Stimulated activated CD4-positive, alpha-beta T cell treated with anti-CD3 and anti-CD28 coated beads, Interleukin-2, amount 100 ng/mL, for 4 hours (primary cell): ENCODE data around the gene CACNA2D4.
"Not testable (repeated sequence)": the region's sequence is repeated elsewhere in the genome, so short reads cannot be mapped to it uniquely, and the experiment has no call there.

Experiments
- DNase-seq: peaks from one replicate; pipeline ENCODE4 v3.0.0-alpha.2; 2020; ENCODE audit warnings: low read depth

The CACNA2D4 gene

DNA sequence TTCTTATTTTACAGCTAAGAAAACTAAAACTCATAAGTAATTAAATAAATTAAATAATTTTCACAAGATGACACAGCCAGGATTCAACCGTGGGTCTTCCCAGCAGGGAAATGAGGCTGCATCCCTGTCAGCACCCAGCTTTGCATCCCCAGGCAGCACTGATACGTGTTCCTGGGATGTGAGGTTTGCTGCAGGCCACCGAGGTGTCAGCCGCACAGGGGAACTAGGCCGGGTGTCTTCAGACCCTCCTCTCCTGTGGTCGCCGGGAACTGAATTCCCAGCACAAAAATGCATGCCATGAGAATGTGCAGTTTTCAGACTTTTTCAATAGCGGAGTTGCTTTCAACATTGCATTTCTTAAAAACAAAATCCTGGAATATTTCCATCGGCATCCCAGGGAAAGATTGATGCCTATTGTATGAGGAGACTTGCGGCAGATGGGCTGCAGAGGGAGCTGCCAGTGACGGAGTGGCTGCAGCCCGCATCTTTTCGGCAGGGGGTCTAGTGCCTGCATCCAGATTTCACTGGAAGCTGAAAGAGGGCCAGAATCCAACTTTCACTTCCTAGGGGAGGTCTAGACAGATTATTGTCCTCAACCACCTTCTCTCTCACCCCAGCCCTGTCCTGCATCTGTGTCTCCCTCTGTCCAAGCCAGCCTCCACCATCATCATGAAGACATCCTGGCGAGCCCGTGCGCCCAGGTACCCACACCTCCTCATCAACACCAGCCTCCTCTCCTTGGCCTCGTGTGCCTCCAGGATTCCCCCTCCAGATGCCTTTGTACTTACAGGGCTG is 85.5 kb downstream of the CACNA2D4 start:
- no peak for DNase-seq

DNA sequence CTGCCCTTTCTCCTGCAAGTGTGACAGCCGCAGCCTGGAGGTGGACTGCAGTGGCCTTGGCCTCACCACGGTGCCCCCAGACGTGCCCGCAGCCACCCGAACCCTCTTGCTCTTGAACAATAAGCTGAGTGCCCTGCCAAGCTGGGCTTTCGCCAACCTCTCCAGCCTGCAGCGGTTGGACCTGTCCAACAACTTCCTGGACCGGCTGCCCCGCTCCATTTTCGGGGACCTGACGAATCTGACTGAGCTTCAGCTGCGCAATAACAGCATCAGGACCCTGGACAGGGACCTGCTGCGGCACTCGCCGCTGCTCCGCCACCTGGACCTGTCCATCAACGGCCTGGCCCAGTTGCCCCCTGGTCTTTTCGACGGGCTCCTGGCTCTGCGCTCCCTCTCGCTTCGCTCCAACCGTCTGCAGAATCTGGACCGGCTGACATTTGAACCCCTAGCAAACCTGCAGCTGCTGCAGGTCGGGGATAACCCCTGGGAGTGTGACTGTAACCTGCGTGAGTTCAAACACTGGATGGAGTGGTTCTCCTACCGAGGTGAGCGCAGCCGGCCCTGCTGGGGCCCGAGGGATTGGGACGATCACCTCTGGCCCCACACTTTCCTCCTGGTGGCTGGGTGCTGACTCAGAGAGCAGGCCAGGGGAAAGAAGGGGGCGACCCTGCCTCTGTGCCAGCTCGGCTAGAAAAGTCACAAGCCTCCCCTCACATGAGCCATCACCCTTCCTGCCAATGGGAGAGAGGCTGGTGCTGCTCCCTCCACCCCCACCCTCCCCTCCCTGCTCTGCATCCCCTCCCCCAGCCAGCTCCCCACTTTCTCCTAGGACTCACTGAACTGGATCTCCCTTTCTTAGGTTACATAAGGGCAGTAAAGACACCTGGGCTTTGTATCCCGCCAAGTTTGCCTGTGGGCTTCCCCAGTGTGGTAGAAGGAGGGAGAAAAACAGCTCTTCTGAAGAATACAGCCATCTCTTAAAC is 87.2 kb downstream of the CACNA2D4 start:
- no peak for DNase-seq

DNA sequence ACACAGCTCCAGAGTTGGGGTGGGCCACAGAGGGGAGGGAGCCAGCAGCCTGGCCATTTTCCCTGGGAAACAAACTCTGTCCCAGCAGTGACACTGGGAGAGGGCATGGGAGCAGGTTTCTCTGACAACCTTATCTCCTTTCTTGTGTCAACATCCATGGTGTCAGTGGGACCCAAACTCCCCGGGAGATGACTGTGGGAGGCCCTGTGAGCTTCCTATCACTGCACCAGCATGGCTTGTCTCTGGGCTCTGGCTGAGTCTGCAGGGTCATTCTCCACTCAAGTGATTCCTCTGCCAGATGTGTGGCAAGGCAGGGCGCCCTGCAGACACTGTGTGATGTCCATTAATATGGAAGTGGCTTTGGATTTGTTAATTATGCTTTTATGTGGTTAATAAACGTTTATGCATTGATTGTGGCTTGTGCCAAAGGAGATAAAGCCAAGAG is 88.0 kb downstream of the CACNA2D4 start:
- no peak for DNase-seq

DNA sequence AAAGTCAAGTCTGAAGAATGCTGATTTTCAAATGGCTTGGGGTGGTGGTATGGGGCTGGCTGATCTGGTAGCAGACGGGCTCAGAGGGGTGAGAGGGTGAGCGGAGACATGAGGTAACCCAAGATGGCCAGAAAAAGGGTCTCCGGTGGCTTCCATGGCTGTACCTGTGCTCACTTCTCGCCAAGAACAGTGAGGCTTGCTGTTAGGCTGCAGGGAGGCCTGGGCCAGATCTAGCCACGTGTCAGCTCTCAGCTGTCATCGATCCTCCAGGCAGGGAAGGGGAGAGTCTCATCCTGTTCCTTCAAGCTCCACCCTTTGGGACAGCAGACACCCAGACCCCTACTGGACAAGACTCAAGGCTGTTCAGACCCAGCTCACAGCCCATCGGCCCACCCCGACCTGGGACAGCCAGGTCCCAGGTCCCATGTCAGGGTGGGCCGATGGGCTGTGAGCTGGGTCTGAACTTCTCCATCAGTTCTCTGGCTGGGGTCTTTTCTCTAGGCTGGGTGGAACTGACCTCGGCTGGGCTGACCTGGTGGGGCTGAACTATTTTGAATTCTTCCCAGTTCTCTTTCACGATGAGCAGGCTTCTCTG is 89.0 kb downstream of the CACNA2D4 start:
- no peak for DNase-seq

DNA sequence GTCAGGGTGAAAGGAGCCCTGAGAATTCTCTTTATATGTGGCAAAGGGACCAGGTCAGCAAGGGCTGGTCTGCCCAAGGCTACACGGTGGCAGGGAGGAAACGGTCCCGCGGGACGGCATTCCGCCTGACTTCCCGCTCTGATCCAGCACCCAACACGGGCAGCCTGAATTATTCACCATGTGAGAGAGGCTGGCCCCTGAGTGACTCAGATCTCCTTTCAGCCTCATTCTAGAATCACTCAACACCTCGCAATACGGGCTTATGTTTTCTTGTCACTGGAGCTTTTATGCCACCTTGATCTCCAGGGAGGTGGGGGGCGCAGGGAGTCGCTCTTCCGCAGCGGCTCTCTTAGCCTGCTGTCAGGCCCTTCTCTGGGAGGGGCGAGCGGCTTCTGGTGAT is 89.6 kb downstream of the CACNA2D4 start:
- no peak for DNase-seq

DNA sequence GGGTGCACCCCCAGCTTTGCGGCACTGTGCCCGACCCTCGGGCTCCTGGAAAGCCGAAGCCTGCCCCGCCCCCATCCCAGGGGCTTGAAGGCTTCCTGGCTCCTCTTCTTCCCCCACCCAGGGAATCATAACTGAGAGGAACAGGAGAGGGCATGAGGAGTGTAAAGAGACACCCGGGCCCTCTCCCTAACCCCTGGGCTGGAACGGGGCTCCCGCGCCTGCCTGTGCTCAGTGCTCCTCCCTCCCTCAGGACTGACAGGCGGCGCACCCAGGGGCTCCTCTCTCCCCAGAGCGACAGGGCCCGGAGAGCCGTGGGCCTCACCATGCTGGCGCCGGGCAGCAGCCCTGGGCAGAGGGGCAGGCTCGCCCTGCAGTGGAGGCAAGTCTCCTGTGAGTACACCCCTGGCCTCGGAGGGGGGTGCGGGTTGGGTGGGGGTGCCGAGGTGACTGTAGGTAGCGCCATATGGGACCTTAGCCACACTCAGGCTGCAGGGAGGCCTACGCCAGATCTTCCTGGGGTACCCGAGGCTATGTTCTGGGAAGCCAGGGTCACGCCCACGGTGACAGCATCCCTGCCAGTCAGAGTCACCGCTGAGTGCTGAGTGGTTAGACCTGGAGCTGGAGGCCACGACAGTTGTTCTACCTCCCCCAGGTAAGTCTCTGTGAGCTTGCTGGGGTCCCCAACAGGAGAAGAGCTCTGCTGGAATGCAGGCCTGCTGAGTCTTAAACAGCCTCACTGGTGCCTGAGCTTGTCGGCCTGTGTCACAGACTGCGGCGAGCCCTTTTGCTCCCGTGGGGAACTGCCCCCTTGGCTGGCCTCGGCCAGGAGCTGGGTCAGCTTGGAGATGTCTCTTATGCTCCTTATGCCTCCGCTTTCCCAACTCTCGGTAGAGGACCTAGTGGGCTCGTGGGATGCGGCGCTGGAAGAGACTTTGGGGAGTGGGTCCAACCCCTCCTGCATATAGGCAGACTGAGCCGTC is 90.3 kb downstream of the CACNA2D4 start:
- DNase-seq, result no peak

DNA sequence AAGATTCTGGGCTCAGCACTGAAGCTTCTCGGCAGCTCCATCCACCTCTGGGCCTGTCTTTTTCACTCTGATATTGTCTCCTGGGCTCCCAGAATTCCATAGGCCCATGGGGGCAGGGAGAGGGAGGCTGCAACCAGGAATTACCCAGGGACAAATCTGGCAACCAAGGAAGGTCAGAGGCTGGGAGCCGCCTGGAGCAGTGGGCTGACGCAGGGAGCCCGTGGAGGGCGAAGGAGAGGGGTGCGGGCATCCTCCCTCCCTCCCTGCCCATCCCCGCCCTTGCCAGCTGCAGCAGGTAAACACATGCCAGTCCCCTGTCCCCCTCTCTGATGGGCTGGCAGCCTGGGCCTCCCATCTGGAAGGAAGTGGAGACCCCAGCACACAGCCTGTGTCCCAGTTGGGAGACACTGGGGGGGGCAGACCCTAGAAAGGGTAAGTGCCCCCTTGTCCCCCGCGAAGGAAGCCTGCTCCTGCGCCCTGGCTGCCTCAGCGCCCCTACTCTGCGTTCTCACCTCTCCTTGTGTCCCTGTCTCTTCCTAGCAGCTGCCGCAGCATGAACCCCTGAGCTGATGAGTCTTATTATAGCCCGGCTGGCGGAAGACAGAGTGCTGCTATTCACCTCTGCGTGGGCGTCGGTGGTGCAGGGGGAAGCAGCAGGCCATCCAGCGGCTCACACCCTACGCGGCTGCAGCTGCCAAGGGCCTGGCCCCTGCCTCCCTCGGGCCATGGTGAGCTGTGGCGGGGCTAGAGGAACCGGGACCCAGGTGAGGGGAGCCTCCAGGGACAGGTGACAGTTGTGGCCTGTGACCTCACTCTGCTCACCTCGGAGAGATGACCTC is 91.4 kb downstream of the CACNA2D4 start:
- DNase-seq, result no peak

DNA sequence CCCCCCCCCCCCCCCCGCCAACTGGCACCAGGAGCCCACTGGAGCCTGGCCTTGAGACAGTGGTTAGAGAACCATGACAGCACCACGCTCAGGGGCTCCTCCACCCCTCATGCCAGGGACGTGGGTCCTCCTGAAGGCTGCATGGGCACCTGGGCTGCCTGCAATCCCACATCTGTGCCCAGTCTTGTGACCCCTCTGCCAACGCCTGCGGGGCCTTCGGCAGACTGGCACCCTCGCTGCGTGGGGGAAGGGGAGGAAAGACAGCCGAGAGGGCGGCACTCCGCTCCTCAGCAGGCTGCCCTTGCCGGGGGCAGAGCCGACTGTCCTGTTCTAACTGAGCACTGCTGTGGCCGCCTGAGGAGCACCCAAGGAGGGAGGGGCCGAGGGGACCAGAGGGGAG is 92.1 kb downstream of the CACNA2D4 start:
- no peak for DNase-seq

DNA sequence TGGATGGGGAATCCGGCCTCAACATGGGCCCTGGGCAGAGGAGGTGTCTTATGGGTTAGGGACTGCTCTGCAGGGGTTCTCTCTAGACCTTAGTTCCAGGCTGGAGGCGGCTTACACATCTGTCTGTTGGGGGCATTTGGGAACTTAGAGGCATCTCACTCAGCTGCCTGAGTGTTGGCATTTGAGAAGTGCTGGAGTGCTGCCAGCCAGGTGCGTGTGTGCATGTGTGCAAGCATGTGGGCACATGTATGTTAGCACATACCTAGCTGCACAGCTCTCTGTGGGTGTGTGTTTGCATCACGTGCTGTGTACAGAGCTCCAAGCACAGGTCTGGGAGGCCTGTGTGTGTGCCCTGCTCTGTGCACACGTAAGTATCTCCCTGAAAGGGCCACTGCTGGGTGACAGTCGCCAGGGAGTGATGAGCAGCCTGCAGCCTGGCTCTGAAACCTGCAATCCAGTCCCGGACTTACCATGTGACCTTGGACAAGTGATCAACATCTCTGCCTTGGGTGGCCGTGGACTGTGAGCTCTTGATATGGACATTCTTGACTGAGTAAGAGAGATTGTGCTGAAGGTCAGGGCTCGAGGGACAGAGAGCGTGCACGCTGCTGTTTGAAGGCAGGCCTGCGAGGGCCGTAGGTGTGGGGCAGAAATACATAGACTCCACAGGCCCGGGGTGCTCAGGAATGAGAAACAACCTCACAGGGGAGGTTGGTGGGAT is 92.9 kb downstream of the CACNA2D4 start:
- DNase-seq, result no peak

DNA sequence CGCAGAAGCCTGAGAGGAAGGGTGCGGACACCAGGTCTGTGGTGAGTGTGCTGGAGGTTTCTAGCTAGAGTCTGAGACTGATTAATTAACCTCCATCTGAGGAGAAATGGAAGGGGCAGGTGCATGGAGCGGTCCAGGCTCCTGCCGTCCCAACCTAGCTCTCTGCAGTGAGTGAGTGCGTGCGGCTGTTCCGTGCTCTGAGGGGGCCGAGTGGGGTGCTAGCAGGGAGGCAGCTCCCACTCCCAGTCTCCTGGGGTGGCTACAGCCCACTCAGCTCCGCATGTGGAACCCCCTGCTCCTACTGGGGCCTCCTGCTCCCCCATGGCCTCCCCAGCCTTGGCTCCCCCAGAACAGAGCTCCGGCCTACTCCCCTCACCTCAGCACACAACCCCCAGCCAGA is 95.2 kb downstream of the CACNA2D4 start:
- no peak for DNase-seq

DNA sequence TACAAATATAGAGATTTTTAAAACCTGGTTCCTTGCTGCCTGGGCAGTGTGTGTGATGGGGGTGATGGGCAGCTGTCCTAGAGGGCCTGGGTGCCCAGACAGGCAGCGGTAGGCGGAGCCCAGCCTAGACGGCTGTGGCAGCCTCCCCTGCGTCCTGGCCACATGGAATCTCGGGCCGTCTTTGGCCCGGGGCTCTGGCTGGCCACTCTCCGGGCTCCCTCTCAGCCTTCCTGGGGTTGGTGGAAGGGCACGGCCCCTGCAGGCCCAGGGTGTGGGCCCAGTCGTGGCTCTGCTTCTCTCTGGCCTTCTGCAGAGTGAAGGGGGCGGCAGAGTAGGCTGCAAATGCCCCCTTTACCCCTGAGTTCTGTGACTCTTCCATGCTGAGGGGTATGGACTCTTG is 95.8 kb downstream of the CACNA2D4 start:
- DNase-seq, result no peak

DNA sequence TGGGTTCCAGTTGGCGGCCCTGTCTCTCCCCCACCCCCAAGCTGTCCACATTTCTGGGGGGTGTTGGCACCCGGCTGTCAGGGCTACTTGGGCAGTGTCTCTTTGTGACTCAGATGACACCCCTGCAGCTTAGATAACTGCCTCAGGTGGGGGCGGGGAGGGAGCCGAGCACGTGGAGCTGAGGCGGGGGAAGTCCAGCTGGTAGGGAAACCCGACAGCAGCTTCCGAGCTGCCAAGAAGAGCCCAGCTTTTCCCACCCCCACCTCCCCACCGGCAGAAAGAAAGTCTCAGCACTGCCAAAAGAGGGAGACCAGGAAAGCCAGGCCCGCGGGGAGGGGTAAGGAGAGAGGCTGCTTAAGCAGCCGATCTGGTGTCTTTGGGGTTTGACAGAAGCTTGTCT is 96.6 kb downstream of the CACNA2D4 start:
- DNase-seq, result no peak

DNA sequence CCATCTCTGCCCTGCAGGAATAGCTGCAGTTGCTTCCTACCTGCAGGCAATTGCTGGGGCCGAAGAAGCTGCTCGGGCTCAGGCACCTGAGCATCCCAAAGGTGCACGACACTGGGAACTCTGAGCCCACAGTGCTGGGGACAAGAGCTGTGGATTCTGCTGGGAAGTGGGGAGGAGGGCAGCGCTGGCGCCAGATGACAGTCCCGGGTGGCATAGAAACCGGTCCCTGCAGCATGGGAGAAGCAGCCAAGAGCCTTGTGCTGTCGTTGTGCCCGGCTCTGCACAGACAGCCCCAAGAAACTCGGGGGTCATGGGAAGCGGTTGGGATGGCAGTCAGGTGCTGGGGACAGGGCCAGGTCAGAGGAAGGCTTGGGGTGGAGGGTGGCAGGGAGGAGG is 97.6 kb downstream of the CACNA2D4 start:
- no peak for DNase-seq

DNA sequence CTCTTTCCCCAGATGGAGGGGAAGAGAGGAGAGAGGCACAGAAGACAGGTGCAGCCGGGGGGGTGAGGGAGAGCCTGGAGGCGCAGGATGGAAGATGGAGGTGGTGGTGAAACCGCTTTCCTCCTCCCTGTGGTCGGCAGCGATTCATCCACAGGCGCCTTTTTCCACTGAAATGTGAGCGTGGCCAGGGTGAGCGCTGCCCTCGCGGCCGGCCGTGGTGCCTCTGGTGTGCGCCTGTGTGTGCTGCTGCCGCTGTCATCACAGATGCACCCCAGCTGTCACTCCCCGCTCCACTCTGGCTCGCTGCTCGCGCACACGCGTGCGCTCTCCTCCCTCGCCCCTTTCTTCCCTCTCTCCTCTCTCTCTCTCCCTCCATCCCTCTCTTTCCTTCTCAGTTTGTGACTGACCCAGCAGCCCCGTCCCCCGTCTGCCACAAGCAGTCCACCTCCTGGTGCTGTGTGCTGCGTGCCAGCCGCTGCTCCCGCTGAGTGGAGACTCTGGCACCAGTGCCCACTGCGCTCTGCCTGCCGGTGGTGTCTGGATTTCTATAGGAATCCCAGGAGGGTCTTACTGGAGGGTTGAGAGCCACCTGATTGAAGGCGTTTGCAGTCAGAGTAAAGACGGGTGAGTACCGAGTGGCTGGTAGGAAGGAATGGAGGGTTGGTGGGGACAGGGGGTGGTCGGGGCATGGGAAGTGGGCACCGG is 98.1 kb downstream of the CACNA2D4 start, which contains the start of gene LRTM2:
LRTM2 (plus strand) TSS at position 375 of the 705 bp plus-strand sequence. CDS start 7,584 bp downstream, outside the sequence.
- DNase-seq, result no peak

DNA sequence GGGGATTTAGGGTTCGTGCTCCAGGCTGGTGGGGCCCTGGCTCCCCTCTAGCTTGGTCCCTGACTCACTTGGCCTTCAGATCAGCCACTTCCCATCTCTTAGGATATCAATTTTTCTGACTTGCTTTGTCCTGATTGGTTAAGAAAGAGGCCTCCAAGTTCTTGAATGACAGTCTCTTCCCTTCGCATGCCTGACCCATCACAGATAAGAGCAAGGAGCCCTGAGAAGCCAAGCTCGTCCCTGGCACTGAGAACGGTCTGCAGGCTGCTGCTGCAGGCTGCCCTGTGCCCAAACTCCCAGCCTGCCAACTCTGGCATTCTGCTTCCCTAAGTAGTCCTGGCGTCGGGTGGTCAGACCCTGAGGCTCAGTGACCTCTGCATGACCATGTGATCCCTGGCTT is 98.9 kb downstream of the CACNA2D4 start:
- DNase-seq, result no peak

DNA sequence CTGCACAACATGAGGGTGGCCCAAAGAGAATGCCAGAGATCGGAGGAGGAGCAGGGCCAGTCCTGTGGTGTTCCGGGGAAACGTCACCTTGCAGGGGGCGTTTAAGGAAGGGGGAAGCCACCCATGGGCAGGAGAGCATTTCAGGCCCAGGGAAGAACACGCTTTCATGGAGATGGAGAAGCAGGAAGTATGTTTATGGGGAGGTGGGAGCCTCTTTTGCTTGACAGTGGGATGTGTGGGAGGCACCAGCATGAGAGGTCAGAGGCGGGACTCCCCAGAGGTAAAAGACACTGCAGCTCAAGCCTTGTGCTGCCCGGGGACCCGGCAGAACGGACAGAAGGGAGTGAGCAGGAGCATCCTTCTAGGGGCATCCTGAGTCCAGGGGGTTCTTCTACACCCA is 99.4 kb downstream of the CACNA2D4 start:
- DNase-seq, result no peak

DNA sequence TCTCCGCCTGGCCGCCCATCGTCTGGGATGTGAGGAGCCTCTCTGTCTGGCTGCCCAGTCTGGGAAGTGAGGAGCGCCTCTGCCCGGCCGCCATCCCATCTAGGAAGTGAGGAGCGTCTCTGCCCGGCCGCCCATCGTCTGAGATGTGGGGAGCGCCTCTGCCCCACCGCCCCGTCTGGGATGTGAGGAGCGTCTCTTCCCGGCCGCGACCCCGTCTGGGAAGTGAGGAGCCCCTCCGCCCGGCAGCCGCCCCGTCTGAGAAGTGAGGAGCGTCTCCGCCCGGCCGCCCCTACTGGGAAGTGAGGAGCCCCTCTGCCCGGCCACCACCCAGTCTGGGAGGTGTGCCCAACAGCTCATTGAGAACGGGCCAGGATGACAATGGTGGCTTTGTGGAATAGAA is 100.5 kb downstream of the CACNA2D4 start:
- DNase-seq, result not testable (repeated sequence)

DNA sequence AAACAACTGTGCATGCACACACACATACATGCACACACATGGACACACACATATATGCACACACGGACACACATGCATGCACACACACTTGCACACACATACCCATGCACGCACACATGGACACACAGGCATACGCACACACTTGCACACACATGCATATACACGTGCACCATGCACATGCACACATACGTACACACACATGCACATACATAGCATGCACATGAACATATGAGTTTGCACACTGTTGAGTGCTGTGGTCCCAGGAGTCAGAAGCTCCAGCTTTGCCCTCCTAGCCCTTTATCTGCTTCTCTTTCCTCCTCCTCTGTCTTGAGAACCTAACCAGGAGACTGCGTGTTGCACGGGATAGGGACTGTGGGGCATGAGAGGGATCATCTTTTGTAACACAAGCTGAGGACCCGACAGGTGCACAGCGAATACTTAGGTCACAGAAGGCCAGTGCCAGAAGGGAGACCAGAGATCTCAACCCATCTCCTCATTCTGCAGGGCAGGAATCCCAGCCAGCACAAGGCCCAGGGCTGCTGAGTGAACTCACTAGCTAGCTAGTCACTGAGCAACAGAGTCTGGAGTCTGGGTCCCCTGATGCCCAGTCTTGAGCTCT is 101.6 kb downstream of the CACNA2D4 start:
- no peak for DNase-seq
